Fibroblast of skin of right quadriceps (primary cell): ENCODE data around the gene WWOX.
A peak's percentile ranks its signal among the peaks of the same experiment; 100 is the strongest.

ENCODE experiments used
- DNase-seq: peaks from one replicate; pipeline ENCODE4 v3.0.0-alpha.2; 2013

The WWOX gene

DNA sequence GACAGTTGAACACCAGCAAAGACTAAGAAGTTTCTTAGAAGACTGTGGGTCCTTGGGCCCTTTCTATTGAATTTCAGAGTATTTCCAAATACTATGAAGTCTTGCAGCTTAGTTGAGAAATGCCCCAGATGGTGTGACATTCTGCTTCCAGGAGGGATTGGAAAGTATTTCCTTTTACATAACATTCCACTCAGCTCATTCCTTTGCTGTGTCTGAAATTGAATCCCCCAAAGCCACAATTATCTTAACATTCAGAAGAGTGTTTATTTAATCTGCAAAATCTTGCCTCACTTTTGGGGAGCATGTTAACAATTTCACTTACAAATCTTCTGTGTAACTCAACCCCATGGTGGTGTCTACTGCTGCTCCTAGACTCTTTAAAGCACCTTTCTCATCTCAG, 307.7 kb downstream of the WWOX start:
- DNase-seq, result peak; percentile 38

DNA sequence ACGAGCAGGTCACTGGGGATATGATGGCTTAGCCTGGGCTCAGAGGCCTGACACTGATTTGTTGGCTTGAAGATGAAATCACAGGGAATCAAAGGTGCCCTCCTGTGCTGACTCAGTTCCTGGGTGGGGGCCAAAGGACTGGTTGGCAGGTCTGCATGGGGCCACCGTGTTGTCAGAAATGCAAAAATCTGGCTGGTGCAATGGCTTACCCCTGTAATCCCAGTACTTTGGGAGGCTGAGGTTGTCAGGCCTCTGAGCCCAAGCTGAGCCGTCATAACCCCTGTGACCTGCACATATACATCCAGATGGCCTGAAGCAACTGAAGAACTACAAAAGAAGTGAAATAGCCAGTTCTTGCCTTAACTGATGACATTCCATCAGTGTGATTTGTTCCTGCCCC, 314.2 kb downstream of the WWOX start:
- DNase-seq, result no peak

DNA sequence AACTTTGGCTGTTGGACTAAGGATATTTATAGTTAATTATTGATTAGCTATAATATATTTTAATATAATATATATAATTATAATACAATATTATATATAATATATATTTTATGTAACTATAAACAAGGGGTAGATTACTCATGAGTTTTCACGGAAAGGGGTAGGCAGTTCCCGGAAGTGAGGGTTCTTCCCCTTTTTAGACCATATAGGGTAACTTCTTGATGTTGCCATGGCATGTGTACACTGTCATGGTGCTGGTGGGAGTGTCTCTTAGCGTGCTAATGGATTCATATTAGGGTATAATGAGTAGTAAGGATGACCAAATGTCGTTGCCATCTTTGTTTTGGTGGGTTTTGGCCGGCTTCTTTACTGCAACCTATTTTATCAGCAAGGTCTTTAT, 315.6 kb downstream of the WWOX start:
- DNase-seq, result no peak

- DNase-seq, result no peak
Observed at GRCh38 chr16:78415669-78416068, 316.2 kb downstream of the WWOX start.

GRCh38 chr16:78416400-78416799, 316.9 kb downstream of the WWOX start:
- no peak for DNase-seq

GRCh38 chr16:78421181-78421708, 321.8 kb downstream of the WWOX start:
- no peak for DNase-seq

DNA sequence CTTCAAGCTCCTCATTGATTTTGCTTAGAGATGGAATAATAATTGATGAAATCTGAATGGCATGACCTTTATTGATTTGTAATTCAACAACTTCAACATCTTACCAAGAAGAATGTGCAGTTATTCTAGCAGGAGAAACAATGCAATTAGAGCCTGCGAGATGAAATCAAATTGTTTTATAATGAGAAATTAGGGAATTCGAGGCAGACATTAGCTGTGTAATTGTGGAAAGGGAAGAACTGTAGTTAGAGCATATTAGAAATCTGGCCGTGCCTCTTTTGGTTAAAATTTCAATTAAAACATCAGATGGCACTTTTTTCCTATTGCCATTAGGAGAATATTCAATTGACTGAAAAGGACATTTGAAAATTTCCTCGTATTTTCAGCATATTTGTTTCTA, 325.8 kb downstream of the WWOX start:
- DNase-seq, result no peak

GRCh38 chr16:78425891-78426510, 326.5 kb downstream of the WWOX start:
- DNase-seq, result no peak

DNA sequence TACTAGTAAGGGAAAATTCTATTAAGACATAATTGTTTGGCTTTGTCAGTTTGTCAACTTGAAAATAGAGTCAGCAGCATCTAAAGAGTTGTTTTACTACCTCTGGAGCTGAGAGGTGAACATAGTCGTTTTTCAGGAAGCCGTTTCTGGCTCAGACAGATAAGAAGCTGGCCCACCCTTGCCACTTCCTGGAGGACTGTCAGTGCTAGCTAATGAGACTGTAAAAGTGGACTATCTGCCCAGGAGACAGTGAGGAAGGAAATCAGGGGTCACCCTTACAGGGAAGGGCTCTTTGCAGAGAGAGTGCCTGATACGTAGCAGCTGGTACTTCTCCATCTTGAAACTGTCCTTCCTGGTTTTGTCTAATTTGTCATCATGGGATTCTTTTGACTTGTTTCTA, 328.7 kb downstream of the WWOX start:
- no peak for DNase-seq

DNA sequence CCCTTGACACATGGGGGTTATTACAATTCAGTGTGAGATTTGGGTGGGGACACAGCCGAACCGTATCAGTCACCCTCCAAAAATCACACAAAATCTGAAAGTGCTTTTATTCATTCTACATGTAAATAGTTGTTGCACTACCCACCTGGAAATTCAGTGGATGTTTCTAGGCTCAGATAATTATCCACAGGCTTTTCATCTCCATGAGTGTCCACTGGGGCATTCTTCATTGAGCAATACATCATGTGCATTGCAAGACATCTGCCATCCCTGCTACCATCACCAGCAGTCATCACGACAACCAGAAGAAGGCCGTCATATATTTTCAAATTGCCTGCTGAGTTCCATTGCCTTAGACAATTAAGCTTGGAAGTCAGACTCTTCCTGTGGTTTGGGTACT, 330.8 kb downstream of the WWOX start:
- DNase-seq, result no peak

DNA sequence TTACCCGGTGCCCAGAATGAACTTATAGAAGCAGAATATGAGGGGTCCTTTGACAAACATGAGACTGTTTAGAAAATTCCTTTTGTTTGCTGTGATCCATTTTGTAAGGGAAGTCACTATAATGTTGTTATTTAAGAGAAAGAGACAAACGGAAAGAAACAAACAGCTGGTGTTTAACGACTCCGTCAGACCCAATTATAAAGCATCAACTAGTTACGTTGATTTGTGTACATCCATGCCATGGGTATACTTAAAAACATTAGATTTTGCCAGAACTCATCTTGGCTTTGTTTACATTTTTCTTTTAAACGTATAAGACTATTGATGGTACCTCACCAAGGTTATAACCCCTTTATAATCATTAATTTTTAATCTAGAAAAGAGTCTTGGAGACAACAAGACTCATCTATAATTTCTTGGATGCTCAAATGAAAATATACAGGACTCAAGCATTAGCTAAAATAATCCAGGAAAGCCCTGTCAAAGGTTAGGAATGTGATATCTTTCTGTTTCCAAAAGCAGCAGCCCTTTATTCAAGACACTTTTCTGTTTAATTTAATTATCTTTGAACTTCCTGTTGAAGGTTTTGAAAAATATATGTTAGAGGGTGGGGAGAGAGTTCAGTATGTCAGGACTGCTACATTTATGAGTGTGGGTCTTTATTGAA, 331.7 kb downstream of the WWOX start:
- DNase-seq, result no peak

- DNase-seq, result no peak
Observed at GRCh38 chr16:78431701-78432100, 332.2 kb downstream of the WWOX start.

GRCh38 chr16:78432451-78432850, 333.0 kb downstream of the WWOX start:
- DNase-seq, result no peak

GRCh38 chr16:78433116-78433515, 333.7 kb downstream of the WWOX start:
- no peak for DNase-seq

DNA sequence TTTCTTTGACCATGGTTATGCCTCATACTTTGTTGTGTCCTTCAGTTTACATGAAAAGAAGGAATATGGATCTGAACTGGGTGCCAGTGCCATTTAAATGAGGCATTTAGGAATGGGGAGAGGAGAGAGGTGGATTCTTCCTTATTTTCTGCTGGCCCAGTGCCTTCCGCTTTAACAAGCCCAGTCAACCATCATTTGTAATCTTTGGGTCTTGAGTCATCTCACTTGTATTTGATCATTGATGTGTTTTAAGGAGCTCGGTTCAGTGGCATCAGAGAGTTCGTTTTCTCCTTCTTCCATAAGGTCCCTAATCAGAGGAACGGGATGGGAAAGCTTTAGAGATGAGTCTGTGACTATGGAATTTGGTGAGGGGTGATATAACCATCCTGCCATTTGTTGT, 334.9 kb downstream of the WWOX start:
- DNase-seq, result no peak

- no peak for DNase-seq
Observed at GRCh38 chr16:78435260-78435659, 335.8 kb downstream of the WWOX start.

DNA sequence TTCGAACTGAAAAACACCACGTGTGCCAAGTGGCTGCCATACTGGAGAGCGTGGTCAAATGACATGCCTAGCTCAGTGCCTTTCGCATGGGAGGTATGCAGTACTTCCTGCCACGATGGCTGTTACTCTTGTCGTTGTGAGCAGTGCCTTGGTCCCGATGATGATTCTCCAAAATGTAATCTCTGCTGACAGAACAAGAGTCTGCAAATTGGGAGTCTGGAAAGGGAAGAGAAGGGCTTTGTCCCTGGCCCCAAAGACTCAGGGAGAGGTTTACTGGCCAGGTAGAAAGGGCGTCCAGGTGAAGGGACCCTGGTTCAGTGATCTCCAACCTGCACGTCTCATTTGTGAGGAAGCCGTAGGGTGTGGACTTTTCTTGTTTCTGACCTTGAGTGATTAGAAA, 336.6 kb downstream of the WWOX start:
- no peak for DNase-seq

DNA sequence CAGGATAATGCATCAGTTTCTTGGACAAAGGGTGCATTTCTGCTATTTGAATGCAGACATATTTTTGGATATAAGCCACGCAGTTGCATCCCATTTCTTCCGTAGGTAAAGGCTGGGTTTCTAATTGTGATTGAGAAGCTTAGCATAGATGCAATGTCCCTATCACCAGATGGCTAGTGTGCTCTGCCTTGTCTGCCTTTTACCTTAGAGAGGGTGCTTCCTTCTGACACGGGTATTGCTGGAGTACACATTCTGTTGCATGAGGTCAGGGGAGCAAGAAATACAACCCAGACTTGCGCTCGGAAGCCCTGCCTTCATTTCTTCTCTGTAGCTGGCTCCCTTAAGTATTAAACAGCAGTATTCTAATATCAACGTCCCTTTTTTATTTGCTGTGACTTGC, 337.4 kb downstream of the WWOX start:
- DNase-seq, result no peak

GRCh38 chr16:78437352-78437968, 338.0 kb downstream of the WWOX start:
- peak; percentile 2 for DNase-seq

DNA sequence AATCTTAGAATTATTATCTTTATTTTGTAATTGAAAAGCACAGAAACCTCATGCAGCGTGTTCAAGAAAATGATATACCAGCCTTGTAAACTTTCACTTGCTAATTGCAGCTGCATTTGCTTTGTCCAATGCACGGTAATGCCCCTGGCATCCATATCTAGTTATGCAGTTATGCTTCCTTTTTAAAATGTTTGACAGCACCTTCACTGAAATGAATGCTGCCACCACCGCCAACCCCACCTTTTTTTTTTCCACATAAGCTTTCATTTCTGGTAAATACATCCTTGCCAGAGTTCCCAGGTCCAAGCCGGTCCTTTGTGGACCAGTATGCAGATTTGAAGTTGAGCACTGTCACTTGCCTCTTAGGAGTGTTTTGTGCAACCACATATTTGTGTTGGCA, 338.8 kb downstream of the WWOX start:
- DNase-seq, result no peak

- DNase-seq, result no peak
Observed at GRCh38 chr16:78438632-78439031, 339.2 kb downstream of the WWOX start.

DNA sequence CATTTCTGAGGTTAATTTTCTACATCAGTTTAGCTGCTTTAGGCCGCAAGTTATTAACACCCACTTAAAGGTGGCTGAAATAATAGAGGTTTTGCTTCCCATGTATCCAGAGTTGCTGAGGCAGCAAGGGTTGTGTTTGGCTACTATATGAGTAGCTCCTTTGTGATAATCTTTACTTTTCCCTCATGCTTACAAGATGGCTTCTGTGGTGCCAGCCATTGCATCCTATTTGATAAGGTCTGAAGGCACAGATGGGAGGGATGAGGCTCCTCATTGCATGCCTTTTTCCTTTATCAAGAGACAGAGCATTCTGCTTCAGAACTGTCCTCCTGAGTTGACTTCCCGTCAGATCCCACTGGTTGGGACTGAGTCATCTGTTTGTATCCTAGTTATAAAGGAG, 340.2 kb downstream of the WWOX start:
- no peak for DNase-seq

- DNase-seq, result no peak
Observed at GRCh38 chr16:78441298-78441697, 341.8 kb downstream of the WWOX start.
